HEK293 (cell line): ENCODE results near the gene LAMA1.

Experiments
- CTCF ChIP-seq: fragments of 450-650 bp; formaldehyde crosslinking; IDR thresholded peaks from 2 replicates; pipeline ENCODE4 v1.5.1; 2016; ENCODE audit warnings: missing biosample characterization, missing genetic modification characterization
- ZNF394 ChIP-seq: fragments of 450-650 bp; formaldehyde crosslinking; IDR thresholded peaks from 2 replicates; pipeline ENCODE4 v1.5.1; 2016; ENCODE audit warnings: missing biosample characterization, missing genetic modification characterization, mild to moderate bottlenecking, moderate library complexity, borderline replicate concordance
- ZNF837 ChIP-seq: fragments of 450-650 bp; formaldehyde crosslinking; IDR thresholded peaks from 2 replicates; pipeline ENCODE4 v1.5.1; 2016; ENCODE audit warnings: missing biosample characterization, missing genetic modification characterization

DNA sequence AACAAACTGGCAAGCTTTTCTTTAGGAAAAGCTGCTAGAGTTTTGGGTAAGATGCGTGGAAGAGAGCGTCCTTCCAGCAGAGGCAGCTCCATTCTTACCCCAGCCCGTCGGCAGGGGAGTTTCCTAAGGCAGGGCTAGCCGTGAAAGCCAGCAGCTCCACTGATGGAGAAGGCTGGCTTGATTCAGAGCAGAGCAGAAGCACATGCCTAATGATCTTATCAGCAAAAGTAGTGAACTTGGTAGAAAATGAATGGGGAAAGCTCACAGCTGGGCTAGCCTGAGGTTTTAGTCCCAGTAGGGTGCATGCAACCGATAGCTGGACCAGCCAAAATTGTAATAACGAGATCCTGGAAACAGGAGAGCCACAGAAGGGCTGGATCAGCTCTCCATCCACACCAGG is 20.8 kb downstream of the LAMA1 start:
- TF ChIP-seq CTCF (no peak), ZNF394 (tag by site-specific recombination) (no peak), ZNF837 (tag by site-specific recombination) (no peak)
